GM23248 (cell line): ENCODE measurements around the gene MINDY4.

Experiments used
- EZH2 ChIP-seq: fragments of 200-600 bp; sonication (generic); IDR thresholded peaks from 2 replicates; pipeline ENCODE4 v1.6.1; 2018; ENCODE audit warnings: antibody characterized with exemption, mild to moderate bottlenecking; ENCODE audit not compliant: insufficient read depth, poor library complexity, severe bottlenecking
- EZH2phosphoT487 ChIP-seq: fragments of 200-600 bp; sonication (generic); IDR thresholded peaks from 2 replicates; pipeline ENCODE4 v1.6.1; 2018; ENCODE audit warnings: antibody characterized with exemption, moderate library complexity, mild to moderate bottlenecking, low read depth; ENCODE audit not compliant: insufficient read depth

- TF ChIP-seq EZH2, result no peak
- TF ChIP-seq EZH2phosphoT487, result no peak
These were observed 77.1 kb downstream of the MINDY4 start for GRCh38 chr7:30848121-30848855.
